Activated naive CD4-positive, alpha-beta T cell treated with anti-CD3 and anti-CD28 coated beads, Interleukin-2, amount 10 ng/mL, durations not matched to agents 7 days and 5 days (primary cell): Measurements from ENCODE around the gene MOB3A.

Experiments used
- CTCF ChIA-PET: fragments of 350-600 bp; sonication (Branson Sonifier 250); formaldehyde crosslinking; loops from one replicate; lab custom pipeline; 2021; ENCODE audit warnings: antibody characterized with exemption; lab: Charles Lee
- DNase-seq: peaks from one replicate; pipeline ENCODE4 v3.0.0-alpha.2; 2020
- H3K27ac Mint-ChIP-seq: one replicate; pipeline ENCODE4 v1.8.0; 2021; ENCODE audit warnings: mild to moderate bottlenecking, moderate library complexity, mixed read lengths
- H3K27me3 Mint-ChIP-seq: one replicate; pipeline ENCODE4 v1.8.0; 2021; ENCODE audit warnings: mild to moderate bottlenecking, mixed read lengths
- H3K36me3 Mint-ChIP-seq: one replicate; pipeline ENCODE4 v1.8.0; 2021; ENCODE audit warnings: mixed read lengths
- H3K4me1 Mint-ChIP-seq: one replicate; pipeline ENCODE4 v1.8.0; 2021; ENCODE audit warnings: mixed read lengths
- H3K4me3 Mint-ChIP-seq: one replicate; pipeline ENCODE4 v1.8.0; 2021; ENCODE audit warnings: mild to moderate bottlenecking, moderate library complexity, mixed read lengths
- H3K9me3 Mint-ChIP-seq: one replicate; pipeline ENCODE4 v1.8.0; 2021; ENCODE audit warnings: mixed read lengths

The MOB3A gene

DNA sequence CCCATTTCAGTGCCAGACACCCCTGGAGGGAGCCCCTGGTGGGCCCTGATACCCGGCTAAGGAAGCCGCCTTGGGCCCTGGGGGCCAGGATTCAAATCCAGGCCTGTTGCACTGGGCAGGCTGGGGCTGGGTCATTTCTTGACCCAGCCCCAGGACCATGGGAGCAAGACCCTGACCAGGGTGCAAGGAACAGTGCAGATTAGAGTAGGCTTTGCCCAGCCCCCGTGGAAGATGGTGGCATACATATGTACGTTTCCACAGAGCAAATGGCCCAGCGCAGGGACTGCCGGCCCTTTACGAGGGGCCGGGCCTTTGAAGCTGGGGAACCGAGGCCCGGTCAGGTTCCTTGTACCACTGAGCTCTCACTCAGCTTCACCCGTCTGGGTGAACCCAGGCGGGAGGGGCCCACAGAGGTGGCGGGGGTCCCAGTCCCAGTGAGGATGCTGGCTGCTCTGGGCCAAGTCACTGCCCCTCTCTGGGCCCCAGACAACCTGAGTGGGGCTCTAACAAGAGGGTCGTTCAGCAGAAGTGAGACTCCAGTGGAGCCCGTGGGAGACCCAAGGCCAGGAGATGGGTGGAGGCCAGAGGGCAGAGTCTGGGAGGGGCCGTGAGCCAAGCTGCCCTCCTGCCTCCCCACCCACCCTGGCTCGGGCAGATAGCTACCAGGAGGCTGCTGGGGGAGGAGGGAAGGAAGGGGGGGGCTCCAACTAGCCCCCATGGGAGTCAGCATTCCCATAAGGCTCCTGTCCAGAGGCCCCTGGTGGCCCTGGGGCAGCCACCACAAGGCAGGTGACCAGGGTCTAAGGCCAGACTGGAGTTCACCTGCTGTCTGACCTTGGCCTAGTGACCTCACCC, 47.8 kb downstream of the MOB3A start:
- peaks cover 56% of the 10 kb centered on the region for H3K4me1 Mint-ChIP-seq

DNA sequence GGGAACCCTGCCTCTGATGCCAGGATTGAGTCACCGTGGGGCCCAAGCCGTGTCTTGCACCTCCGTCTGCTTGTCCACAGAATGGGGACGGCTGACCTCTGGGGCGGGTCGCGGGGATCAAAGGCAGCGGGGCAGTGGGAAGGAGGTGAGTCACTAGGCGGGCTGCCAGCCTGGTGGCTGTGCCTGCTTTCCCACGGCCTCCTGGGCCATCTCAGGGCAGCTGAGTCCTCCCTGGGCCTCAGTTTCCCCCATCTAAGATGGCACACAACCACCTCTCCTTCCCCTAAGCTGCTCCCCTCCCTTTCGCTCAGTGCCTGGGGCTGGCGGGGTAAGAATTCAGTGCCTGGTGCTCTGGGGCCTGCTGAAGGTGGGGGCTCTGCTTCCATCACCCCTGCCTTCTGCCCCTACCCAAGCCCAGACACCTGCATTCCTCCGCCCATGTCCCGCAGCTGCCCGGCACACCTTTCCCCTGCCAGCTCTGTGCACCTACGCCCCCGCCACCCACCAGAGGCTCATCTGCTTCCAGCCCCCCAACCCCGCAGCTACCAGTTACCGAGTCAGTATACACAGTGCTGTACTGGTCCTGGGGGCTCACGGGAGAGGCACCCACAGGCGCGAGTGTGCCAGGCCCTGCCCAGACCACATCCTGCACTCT, 48.5 kb downstream of the MOB3A start:
- no peaks in the 10 kb centered on the region for H3K27me3 Mint-ChIP-seq
- DNase-seq = no peak
- CTCF ChIA-PET = no interaction called here
- peaks cover 56% of the 10 kb centered on the region for H3K4me1 Mint-ChIP-seq
- peaks cover 21% of the 10 kb centered on the region for H3K36me3 Mint-ChIP-seq
- no peaks in the 10 kb centered on the region for H3K9me3 Mint-ChIP-seq
- H3K4me3 Mint-ChIP-seq = no peak overlapping the region
- peak overlapping the region; percentile 68 for H3K27ac Mint-ChIP-seq

More for the DNA sequence above, 47.8 kb downstream of the MOB3A start:
- DNase-seq = no peak
- CTCF ChIA-PET = no interaction called here
- Mint-ChIP-seq H3K27ac (peak overlapping the region; percentile 68), H3K9me3 (no peaks in the 10 kb centered on the region), H3K4me3 (peak overlapping the region; percentile 87), H3K27me3 (no peaks in the 10 kb centered on the region), H3K36me3 (peaks cover 20% of the 10 kb centered on the region)

DNA sequence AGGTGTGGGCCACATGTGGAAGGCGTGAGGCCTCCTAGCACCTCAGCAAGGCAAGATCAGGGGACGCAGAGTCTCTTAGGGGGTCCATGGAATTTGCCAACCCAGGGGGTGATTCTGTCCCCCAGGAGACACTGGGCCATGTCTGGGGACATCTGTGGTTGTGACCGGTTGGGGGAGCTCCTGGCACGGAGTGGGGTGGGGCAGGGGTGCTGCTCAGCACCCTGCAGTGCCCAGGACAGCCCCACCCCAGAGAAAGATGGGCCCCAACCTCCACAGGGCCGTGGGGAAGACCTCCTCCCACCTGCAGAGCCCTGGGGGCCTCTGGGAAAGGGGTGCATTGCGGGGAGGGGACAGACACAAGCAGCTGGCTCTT, 49.1 kb downstream of the MOB3A start:
- Mint-ChIP-seq H3K4me1 (peaks cover 56% of the 10 kb centered on the region), H3K27me3 (no peaks in the 10 kb centered on the region), H3K27ac (no peak overlapping the region), H3K9me3 (no peaks in the 10 kb centered on the region), H3K4me3 (no peak overlapping the region), H3K36me3 (peaks cover 23% of the 10 kb centered on the region)
- no peak for DNase-seq
- CTCF ChIA-PET = no interaction called here

DNA sequence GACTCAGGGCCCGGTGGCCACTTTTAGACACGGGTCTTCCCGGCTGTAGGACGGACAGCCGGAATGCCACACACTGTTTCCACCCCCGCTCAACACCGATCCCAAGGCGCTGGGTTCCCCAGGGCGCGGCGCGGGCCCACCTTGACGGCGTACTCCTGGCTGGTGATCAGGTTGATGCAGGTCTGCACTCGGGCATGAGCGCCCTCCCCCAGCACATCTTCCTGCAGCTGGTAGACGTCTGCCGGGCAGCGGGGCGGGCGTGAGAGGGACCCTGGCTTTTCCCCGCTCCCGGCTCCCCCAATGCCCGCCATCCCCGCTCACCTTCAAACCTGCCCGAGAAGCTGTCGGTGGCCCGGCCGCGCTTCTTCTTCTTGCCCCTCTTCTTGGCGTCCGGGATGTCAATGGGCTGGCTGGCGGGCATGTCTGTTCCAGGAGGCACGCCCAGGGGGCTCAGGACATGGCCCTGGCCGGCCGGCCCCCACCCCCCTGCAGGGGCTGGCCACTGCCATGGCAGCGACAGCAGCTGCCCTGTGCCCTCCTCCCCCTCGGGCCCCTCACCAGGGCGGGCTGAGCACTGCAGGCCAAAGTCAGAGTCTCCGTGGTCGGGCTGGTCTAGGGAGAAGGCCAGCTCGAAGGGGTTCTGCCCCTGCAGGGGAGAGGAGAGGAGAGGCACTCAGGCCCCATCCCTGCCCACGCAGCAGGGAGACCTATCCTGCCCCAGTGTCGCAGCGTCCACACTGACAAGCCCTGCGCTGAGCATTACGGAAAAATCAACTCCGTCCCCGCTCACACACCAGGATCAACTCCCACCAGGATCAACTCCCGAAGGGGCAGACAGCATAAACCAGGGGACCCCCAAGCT, 49.8 kb downstream of the MOB3A start:
- peaks cover 52% of the 10 kb centered on the region for H3K4me1 Mint-ChIP-seq
- peaks cover 23% of the 10 kb centered on the region for H3K36me3 Mint-ChIP-seq
- no peak overlapping the region for H3K4me3 Mint-ChIP-seq
- DNase-seq = no peak
- H3K27me3 Mint-ChIP-seq = no peaks in the 10 kb centered on the region
- H3K9me3 Mint-ChIP-seq = no peaks in the 10 kb centered on the region
- CTCF ChIA-PET = no interaction called here
- H3K27ac Mint-ChIP-seq = no peak overlapping the region

DNA sequence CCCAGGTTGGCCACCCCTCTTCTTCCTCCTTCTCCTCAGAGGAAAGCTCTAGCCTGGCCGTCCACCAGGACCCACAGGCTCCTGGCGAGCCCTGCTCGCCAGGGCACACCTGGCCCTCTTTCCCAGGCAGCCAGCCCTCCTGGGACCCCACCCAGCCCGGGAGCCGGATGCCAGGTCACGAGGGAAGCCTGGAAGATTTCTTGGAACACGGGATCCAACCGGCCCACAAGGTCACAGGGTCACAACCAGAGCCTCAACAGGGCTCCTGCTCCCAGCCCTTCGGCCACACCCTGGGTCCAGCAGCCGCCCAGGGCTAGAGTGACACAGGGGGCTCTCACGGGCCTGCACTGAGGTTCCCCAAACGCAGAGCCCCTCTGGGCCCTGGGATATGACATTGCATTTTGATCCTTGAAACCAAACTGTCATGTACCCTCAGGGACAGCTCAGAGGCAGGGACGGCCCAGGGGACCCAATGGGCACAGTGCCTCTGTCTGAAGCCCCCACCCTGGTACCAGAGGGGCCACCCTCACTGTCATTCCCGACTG, 50.6 kb downstream of the MOB3A start:
- H3K9me3 Mint-ChIP-seq = no peaks in the 10 kb centered on the region
- peaks cover 26% of the 10 kb centered on the region for H3K36me3 Mint-ChIP-seq
- no peak for DNase-seq
- CTCF ChIA-PET = no interaction called here
- H3K27me3 Mint-ChIP-seq = no peaks in the 10 kb centered on the region
- peaks cover 57% of the 10 kb centered on the region for H3K4me1 Mint-ChIP-seq
- H3K27ac Mint-ChIP-seq = peak overlapping the region; percentile 33
- H3K4me3 Mint-ChIP-seq = no peak overlapping the region

DNA sequence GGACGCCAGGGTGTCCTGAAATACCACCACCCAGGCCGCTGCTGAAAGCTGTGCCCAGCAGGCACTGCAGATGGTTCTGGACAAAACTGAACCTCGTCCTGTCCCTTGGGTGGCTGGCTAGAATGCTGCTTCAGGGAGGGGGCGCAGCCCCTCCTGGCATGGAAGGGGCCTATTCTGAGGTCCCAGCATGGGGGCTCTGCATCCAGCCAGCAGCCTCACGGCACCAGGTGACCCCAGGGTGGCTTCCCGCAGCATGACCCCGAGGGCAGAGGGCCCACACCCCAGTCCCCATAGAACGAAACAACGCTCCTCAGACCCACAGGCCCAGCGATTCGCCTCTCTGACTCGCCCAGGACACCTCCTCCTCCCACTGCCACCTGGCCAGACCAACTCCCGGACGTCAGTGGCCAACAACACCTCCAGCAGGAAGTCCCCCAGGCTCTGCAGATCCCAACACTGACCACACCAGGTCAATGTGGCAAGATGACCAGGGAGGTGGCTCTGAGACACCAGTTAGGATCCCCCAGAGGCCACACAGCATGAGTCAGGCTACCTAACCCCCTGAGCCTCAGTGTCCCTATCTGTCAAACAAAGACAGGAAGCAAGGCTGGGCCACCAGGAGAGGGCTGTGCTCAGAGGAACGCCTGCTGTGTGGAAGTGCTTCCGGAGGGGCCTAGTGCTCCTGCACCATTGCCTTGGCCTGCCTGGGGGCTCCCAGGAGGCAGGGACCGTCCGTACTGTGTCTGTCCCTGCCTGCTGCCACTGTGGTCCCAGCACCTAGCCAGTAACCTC, 51.2 kb downstream of the MOB3A start:
- Mint-ChIP-seq H3K4me1 (peaks cover 56% of the 10 kb centered on the region), H3K27ac (peak overlapping the region; percentile 89), H3K27me3 (no peaks in the 10 kb centered on the region), H3K36me3 (peaks cover 25% of the 10 kb centered on the region), H3K9me3 (no peaks in the 10 kb centered on the region), H3K4me3 (no peak overlapping the region)
- DNase-seq = no peak
- CTCF ChIA-PET = interaction anchor here (1.2 kb wide), 1 partner anchor 11 kb away, joined by 3 read pairs; no protein-coding TSS in a partner anchor

DNA sequence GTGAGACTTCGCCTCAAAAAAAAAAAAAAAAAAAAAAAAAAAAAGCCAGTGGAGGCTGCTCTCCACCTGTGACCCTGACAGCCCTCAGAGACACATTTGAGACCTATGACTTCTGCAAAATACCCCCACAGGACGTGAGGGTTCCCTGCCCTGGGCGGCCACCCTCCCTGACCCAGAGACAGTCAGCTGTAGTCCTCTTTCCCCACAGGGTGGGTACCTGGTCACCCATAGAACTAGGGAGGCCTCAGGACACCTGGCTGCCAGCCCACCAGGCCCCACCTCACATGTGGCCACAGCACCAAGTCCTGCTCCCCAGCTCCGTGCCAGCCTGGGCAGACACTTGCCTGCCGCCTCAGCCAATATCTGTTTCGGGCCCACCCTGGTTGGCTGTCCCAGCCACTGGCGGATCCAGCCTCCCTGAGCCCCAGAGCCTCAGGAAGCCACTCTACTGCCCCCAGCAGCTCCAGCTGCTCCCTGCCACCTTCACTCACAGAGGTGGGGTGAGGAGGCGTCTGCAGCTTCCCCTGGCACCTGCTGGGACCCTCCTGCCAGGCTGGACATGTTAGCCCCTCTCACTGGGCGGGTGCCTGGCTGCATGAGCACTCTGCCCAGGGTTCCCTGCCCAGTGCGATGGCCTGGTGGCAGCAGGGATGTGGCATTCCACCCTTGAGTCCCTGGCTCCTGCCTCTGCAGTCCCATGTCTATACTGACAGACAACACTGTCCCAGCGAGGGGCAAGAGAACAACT, 52.0 kb downstream of the MOB3A start:
- CTCF ChIA-PET = interaction anchor here (0.6 to 1.2 kb wide), 3 partner anchors 11 to 114 kb away, joined by 3 read pairs; no protein-coding TSS in a partner anchor
- H3K4me3 Mint-ChIP-seq = no peak overlapping the region

DNA sequence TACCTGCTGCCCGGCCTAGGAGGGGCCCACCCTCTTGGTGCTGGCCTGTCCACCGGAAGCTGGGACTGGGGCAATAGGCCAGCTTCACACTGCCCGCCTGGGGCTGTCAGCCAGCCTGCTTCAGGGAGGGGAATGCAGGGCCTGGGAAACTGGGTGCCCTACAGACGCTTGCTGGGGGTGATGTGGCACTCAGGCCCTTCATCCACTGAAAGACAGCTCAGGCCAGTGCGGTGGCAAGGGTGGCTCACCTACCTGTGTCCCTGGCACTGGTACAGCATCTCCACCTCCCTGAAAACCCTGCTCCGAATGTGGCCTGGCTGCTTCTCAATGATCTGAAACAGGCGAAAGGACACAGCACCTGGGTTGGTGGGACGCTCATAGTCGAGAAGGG, 52.9 kb downstream of the MOB3A start:
- Mint-ChIP-seq H3K27me3 (no peaks in the 10 kb centered on the region), H3K4me3 (peak overlapping the region; percentile 52), H3K9me3 (no peaks in the 10 kb centered on the region), H3K27ac (peak overlapping the region; percentile 89), H3K36me3 (peaks cover 25% of the 10 kb centered on the region), H3K4me1 (peaks cover 44% of the 10 kb centered on the region)
- CTCF ChIA-PET = interaction anchor here (0.7 kb wide), 1 partner anchor 113 kb away, joined by 3 read pairs; no protein-coding TSS in a partner anchor
- no peak for DNase-seq

More for the DNA sequence above, 52.0 kb downstream of the MOB3A start:
- H3K9me3 Mint-ChIP-seq = no peaks in the 10 kb centered on the region
- no peak for DNase-seq
- H3K4me1 Mint-ChIP-seq = peaks cover 50% of the 10 kb centered on the region
- H3K27me3 Mint-ChIP-seq = no peaks in the 10 kb centered on the region
- H3K27ac Mint-ChIP-seq = peak overlapping the region; percentile 89
- H3K36me3 Mint-ChIP-seq = peaks cover 22% of the 10 kb centered on the region

DNA sequence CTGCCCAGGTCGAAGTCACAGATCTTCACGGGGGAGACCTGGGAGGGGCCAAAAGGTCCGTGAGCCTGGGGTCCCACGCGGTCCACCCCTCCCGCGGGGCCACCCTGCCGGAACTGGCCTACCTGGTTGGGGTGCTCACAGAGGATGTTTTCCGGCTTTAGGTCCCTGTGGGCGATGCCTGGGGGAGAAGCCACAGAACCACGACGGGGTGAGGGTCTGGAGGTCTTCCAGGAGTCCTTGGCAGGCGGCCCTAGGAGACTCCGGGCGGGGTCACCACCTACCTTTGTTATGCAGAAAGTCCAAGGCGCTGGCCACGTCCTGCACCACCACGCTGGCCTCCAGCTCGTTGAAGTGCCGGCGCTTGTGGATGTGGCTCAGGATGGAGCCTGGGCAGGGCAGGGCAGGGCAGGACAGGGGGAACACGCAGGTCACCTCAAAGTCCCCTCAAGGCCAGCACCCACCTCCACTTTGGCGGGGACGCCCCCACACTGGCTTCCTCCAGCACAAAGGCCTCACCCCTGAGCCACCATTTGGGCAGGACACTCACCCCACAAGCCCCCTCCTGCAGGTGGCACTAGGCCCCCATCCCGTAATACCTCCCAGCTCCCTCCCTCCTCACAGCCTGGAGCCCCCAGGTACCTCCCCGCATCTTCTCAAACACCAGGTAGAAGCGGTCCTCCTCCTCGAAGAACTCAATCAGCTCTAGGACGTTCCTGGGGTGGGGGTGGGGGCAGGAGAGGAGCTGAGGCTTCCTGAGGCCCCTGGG, 53.5 kb downstream of the MOB3A start:
- CTCF ChIA-PET = interaction anchor here (0.8 to 1.1 kb wide), 2 partner anchors 9 to 51 kb away, joined by 3 to 4 read pairs; no protein-coding TSS in a partner anchor
- peak; percentile 44 for DNase-seq
- Mint-ChIP-seq H3K9me3 (no peaks in the 10 kb centered on the region), H3K36me3 (peaks cover 28% of the 10 kb centered on the region), H3K4me1 (peaks cover 38% of the 10 kb centered on the region), H3K27ac (peak overlapping the region; percentile 89), H3K27me3 (no peaks in the 10 kb centered on the region), H3K4me3 (peak overlapping the region; percentile 53)

DNA sequence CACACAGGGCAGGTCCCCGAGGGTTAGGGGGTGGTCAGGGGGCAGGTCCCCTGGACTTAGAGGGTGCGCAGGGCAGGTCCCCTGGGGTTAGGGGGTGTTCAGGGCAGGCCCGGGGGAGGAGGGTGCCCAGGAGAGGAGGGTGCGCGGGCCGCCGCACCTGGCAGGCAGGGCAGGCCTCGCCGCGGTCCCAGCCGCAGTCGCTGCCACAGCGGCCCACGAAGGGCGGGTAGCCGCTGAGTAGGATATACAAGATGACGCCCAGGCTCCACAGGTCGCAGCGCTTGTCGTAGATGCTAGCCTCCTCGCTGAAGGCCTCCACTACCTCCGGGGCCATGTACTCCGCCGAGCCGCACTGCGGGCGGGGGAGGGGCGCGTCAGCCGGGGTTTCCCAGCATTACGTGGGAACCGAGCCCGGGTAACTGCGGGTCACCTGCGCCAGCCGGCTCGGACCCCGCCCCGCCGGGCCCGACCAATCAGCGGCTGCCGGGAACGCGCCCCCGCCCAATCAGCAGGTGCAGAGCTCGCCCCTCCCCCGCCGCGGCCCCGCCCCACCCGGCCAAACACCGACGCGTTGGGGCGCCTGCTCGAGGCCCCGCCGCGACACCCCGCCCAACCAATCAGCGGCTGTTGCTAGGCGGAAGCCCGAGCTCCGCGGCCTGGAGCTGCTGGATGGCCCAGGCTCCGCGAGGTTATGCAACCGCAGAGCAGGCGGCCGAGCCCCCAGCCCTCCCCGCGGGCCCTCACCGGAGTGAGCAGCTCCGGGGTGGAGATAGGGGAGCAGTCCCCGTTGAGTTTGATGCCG, 54.2 kb downstream of the MOB3A start:
- H3K4me1 Mint-ChIP-seq = peaks cover 33% of the 10 kb centered on the region

DNA sequence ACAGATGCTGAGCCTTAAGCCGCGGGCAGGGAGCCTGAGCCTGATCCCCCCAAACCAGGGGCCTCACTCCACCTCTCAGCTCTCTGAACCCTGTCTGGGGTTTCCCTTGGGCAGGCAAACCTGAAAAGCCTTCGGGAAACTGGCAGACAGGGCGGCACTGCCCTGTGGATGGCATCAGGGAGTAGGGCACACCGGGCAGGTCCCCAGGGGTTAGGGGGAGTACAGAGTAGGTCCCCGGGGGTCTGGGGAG, 54.8 kb downstream of the MOB3A start:
- H3K27ac Mint-ChIP-seq = peak overlapping the region; percentile 89
- H3K4me1 Mint-ChIP-seq = peaks cover 31% of the 10 kb centered on the region
- peaks cover 27% of the 10 kb centered on the region for H3K36me3 Mint-ChIP-seq
- no peak for DNase-seq
- CTCF ChIA-PET = no interaction called here
- H3K9me3 Mint-ChIP-seq = no peaks in the 10 kb centered on the region
- peak overlapping the region; percentile 59 for H3K4me3 Mint-ChIP-seq
- H3K27me3 Mint-ChIP-seq = no peaks in the 10 kb centered on the region

More for the DNA sequence above, 54.2 kb downstream of the MOB3A start:
- DNase-seq = peak; percentile 99
- no peaks in the 10 kb centered on the region for H3K27me3 Mint-ChIP-seq
- H3K9me3 Mint-ChIP-seq = no peaks in the 10 kb centered on the region
- CTCF ChIA-PET = interaction anchor here (0.7 to 1.1 kb wide), 3 partner anchors 10 to 112 kb away, joined by 3 to 4 read pairs (median 3); no protein-coding TSS in a partner anchor
- H3K4me3 Mint-ChIP-seq = peak overlapping the region; percentile 59
- peaks cover 28% of the 10 kb centered on the region for H3K36me3 Mint-ChIP-seq
- H3K27ac Mint-ChIP-seq = peak overlapping the region; percentile 89
